Eye (tissue), 1 donor: ENCODE measurements around the gene SAMD7.

Experiments
- DNase-seq: peaks from one replicate; pipeline ENCODE4 v3.0.0-alpha.2; 2015

Gene SAMD7

DNA sequence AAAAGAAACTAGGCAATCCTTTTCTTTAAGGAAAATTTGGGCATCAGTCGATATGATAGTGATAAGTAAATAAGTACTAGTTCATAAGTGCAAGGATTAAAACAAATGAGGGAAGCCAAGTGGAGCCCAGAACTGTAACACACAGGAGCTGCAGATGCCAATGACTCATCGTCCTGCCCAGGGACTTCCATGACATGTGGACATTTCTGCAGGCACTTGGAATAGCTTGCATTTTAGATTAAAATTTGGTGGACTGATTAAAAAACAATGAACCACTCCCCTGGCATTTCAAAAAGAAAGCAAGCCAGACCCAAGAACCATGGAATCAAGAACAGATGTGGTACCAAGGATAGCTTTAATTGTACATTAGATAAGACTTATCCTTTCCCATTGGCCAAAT is 2.9 kb downstream of the SAMD7 start:
- DNase-seq, result no peak

DNA sequence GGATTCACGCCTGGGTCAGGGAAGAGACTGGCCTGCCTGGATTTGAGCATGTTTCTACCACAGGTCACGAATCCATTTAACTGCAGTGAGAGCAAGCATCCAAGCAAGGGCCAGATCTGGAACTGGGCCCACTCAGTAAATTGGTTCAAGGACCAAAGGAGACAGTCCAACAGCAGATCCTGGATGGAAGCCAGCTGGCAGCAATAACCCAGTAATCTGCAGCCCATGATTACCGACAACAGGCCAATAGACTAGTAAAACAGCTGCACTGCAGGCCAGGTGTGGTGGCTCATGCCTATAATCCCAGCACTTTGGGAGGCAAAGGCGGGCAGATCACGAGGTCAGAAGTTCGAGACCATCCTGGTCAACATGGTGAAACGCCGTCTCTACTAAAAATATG is 11.8 kb downstream of the SAMD7 start:
- peak; percentile 10 for DNase-seq

DNA sequence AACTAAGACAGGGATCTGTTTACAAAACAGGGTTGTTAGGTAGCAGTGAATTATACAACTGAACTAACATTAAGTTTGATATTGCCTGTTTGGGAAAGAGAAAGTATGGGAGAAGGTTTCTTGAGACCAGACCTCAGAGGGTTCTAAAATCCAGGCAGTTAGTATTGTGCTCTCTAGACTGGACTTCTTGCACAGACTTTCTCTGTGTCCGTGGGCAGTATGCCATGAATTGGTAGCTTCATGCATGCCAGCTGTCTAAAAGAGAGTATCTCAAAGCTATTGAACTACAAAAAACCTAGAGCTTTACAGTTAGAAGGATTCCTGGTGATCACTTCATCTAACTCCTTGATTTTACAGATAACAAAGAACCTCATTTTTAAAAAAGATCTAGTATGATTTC is 12.5 kb downstream of the SAMD7 start:
- DNase-seq, result no peak

DNA sequence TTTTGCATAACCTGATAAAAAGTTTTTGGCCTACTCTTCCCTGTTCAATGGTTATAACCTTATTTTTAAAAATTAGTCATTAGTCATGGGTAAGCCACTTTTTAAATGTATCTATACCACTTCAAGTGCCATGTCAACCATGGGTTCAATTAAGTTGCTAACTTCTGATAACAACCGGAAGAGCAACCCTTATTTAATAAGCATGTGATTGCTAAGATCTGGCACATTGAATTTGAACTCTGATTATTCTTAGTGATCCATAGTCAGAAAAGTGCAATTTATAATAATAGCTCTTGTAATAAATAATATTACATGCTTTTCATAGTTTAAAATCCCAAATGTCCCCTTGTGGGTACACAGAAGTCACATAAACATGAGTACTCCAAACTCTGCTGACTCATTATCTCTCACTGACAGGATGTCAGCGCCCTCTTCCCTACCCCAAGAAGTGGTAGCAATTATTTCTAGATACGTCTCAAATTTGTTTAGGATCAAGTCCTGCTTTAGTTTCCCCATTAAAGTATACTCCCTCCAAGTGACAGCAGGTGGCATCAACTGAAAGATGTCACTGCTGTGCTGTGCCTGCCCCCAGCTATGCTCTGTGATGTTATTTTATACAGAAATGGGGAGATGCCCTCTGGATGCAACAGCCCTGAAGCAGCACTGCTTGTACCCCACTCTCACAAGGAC is 18.6 kb downstream of the SAMD7 start:
- DNase-seq, result no peak

DNA sequence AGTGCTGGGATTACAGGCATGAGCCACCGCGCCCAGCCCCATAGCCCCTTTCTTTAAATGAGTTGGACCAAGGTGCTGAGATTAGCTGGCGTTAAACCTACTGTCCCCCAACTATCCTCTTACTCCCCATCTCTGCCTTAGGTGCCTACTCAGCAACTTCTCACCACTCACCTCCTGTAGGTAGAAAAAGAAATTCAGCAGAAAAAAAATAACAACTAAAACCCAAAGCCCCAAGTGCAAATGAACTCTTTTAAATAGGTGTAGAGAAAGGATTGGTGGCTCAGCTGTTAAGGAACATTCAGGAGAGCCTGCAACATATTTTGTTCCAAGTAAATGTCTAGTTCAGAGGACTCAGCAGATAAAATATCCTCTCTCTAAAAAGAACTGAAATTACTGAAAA is 19.5 kb downstream of the SAMD7 start:
- no peak for DNase-seq

DNA sequence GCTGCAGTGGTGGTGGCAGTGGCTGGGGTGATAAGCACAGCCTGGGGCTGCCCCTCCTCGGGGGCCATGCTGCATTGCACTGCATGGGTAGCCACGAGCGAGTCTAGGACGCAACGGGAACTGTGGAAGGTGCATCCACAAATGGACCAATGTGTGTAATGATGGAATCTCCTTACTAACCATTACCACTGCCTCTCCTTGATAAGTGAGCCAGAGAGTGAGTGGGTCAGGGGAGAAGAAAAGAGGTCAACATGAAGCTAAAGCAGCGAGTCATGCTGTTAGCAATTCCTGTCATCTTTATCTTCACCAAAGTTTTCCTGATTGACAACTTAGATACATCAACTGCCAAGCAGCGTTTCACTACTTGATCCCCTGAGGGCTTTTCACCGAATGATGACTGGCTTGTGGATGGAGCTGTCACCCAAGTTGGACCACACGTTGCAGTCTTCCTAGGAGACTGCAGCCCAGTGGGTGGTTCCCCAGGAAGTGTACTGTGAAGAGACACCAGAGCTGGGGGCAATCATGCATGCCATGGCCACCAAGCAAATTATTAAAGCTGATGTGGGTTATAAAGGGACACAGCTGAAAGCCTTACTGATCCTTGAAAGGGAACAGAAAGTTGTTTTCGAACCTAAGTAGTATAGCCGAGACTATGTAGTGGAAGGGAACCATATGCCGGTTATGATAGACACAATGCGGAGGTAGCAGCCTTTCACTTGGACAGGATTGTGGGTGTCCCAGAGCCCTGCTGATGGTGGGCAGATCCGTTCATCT is 20.6 kb downstream of the SAMD7 start:
- peak; percentile 3 for DNase-seq

DNA sequence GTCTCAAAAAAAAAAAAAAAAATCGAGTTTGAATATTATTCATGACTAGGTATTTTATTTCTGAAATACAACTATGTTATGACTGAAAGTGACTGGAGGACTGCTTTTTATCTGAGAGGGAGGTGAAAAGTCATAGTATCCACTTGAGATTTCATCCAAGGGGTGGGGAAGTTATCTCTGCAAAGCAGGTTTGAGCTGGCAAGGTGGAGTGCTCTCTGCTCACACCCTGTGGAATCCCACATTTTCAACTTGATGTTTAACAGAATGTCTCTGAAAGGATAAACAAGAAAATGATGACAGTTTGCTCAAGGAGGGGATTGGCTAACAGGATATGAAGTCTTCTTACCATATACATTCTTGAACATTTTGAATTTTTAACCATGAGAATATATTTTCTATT is 27.9 kb downstream of the SAMD7 start:
- no peak for DNase-seq

DNA sequence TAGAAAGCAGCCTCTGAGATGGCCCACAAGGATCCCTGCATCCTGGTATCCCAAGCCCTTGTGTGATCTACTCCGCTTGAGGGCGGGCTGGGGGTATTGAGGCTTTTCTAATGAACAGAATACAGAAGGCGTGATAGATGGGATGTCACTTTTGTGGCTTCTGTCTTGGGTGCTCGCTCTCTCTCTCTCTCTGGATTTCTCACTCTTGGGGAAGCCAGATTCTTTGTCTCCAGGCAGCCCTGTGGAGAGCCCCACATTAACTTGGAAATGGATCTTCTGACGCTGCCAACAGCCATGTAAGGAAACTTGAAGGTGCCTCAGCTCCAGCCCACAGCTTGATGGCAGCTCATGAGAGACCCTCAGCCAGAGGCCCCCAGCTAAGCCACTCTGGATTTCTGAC is 28.4 kb downstream of the SAMD7 start:
- no peak for DNase-seq

DNA sequence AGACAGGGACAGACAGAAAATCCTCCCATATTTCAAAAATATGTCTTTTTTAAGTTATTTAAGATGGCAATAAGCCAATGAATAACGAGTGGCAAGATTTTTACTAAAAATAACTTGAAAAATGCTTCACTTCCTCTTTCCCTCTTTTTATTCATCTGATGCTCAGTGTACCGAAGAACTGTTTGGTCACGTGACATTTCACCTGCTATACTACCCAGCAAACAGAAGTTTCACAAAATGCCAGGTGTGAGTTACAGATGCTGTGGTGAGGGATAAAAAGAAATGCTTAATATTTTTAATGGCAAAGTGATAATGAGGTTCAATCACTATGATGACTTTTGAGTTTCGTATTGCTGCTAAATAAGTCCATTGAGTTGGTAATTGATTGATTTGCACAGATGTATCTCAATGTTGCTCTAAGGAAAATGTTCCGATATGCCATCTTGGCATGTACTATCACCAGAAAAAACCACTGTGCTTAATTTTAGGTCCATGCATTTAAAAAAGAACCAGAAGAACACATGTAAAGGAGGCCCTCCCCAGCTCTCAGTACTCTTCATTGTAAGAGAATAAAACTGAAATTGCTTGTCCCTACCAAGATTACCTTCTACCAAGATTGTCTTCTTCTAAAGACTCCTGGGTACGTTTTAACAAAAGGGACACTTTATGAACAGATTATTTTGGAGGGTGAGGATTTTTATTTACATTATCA is 29.3 kb downstream of the SAMD7 start:
- no peak for DNase-seq

DNA sequence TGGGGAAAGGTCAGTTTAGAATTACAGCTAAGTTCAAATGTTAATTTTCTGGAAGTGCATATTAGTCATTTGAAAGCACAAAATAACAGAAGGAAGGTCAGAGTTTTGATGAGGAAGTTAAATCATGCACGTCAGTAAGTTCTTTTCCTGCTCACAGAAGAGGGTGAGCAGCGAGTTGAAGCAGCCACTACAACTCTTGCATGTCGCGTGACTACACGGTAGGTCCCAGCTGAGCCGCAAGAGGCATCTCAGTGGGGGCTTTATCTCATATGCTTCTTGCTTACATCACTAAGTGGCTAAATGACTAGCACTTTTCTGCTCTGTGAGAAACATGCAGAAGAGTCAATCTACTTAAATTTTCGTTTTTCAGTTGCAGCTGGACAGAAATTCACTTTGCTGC is 33.9 kb downstream of the SAMD7 start:
- no peak for DNase-seq

DNA sequence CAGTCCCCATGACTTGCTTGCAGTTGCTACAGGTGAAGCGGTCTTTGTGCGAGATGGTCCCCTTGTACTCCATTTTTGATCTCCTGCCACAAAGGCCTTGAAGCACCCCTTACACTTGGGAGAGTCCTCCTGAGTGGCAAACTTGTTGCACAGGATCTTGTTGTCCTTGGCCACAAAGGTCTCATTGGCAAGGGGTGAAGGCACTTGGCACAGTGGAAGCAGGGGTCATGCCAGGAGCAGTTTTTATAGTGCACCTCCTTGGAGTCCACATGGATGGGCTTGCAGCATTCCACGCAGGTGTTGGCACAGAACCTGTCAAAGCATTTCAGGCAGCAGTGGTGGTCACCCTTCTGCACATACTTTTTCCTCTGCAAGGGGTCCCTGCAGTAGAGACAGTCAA is 35.0 kb downstream of the SAMD7 start:
- no peak for DNase-seq

DNA sequence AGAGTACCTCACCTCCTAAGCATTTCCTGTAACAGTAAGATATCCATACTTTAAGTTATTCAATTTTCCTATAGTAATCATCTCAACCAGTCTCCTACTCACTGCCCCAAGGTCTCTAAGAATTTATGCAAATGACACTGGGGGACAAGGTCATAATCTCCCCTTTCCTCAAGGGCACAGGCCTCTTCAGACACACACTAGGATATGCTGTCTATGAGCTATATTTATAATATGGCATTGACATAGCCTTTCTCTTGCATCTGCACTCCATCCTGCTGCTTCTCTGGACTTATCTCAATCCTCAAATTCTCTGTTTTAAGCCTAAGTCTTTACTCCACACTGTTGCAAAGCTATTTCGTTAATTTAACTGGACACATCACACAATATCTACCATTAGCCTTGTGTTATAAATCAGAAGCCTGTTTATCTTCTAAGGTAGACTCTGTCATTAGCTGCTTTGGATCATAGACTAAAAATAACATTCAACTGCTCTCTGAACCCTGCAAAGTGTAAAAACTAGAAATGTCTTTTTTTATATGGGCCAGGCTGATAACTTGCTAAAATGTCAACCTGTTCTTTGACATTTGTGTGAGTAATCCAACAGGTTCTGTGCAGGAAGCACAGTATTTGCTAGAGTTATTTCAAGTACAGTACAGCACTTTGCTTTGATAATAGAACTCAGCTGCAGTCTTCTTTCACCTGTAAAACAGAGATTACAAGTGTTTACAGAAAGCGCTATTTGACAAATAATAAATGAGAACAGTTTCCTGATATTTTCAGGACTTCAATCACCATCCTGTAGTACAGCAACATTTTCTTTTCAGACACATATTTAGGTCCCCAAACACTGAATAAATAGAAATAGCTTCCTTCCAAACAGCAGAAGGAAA is 37.4 kb downstream of the SAMD7 start:
- no peak for DNase-seq

DNA sequence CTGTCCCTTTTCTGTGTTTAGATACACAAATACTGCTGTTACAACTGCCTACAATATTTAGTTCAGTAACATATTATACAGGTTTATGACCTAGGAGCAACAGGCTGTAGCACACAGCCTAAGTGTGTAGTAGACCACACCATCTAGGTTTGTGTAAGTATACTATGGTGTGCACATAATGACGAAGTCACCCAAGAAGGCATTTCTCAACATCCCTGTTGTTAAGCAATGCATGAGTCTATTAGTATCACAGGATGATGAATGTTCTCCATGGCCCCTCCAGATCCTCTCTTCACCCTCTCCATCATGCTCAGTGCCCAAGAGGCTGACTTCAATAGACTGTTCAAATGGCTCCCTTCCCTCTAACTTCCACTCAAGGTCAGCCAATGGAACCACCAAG is 40.7 kb downstream of the SAMD7 start:
- no peak for DNase-seq

DNA sequence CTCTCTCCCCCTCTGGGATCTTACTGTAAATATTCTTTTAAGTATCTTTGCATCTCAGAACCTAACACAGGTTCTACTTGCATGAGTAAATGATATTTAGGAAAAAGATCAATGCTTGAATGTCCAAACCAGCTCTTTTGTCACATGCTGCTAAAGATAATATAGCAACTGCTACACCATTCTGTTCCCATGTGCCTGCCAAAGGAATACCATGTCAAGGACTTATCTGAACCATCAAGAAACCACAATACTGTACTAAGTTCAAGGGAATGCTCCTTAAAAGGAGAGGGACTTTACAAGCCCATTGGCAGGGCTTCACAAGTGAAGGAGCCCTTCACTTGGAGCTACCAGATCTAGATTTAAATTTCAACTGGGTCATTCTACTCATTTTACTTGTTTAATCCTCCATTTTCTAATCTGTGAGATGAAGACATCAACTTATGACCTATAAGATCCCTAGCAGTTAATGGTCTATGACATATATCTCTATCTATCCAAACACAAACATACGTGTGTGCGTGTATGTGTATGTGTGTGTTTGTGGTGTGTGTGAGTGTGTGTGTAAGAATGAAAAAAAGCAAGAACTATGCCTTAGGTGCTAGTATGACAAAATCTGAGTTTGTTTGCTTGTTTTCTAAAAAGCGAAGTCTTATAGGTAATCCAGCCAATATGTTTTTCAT is 42.2 kb downstream of the SAMD7 start:
- no peak for DNase-seq

DNA sequence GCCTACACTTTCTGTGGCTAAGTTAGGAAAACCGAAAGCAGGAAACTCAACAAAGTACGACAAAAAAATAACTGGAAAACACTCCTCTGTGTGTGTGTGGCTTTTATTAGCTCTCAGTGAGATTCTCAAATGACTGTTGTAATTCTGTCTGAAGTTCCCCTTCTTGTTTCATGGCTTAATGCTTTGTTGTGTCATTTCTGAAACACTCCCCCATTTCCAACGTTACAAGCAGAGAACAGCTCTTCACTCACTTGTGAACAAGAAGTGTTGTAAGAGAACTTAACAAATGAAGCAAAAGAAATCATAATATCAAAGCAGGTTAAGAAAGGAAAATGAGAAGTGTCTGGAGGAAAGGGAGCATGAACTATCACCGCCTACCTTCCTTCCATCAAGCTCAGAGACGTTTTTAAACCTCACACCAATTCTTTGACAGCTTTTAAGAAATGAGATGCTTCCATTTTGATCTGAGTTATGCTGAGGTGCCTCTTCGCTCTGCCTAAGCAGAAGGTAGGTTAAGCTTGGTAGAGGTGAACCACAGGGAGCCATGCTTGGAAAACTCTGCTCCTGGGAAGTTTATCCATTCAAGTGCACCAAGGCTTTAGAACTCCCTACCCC is 42.9 kb downstream of the SAMD7 start:
- no peak for DNase-seq

DNA sequence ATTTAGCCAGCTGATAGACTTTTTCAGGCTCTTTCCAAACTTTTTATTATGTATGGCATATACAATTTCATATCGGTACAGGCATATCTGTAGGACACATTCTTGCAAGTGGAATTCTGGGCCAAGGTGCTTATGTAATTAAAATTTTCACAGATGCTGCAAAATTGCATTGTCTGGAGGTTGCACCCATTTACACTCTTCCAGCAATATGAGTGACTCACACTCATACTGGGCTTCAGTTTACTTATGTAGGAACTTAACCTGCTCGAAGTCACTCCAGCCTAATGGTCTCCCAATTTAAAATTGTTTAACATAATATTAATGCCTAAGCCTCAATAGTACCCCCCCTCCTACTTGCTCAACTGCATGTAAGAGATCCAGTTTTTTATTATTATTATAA is 44.0 kb downstream of the SAMD7 start:
- DNase-seq, result no peak

DNA sequence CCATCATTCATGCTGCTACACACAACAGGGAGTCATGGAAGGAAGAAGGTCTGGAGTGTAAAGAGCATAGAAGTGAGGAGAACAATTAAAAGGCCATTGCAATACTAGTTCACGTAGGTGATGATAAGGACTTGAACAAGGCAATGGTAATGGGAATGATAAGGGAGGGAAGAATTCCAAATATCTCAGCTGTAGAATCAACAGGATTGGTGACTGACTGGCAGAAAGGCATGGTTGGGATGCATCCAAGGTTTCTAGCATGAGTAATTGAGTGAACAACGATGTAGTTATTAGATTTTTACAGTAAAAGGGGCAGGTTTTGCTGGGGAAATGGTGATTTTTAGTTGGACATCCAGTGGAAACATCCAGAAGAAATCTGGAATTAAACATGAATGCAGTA is 52.8 kb downstream of the SAMD7 start:
- DNase-seq, result no peak

DNA sequence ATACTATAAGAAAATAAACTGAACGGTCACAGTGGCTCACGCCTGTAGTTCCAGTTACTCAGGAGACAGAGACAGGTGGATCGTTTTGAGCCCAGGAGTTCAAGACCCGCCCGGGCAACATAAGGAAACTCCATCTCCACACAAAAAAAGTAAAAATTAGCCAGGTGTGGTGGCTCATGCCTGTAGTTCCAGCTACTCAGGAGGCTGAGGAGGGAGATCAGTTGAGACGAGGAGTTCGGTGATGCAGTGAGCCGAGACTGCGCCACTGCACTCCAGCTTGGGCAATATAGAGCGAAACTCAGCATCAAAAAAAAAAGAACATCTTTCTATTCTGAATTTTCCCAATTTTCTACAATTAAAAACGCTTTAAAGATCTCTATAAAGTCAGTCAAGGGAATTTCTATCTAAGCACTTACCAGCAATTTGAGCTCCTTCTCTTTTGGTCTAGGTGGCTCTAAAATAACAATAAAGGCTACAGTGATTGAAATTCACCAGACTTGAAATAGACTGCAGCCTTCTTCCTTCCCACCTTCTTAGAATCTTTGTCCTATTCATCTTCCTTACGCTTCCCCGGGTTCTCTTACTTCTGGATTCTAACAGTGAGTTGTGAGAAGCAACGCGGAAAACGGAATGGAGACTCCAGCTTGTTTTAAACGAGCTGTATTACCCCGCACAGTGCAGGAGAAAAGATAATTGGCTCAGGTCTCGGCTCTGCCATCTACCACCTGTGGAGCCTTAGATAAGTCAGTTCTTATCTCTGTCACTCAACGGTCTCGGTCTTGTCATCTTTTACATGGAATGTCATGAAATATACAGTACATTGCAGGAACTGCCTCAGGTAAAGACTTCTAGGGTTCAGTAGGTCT is 54.4 kb downstream of the SAMD7 start:
- peak; percentile 2 for DNase-seq

DNA sequence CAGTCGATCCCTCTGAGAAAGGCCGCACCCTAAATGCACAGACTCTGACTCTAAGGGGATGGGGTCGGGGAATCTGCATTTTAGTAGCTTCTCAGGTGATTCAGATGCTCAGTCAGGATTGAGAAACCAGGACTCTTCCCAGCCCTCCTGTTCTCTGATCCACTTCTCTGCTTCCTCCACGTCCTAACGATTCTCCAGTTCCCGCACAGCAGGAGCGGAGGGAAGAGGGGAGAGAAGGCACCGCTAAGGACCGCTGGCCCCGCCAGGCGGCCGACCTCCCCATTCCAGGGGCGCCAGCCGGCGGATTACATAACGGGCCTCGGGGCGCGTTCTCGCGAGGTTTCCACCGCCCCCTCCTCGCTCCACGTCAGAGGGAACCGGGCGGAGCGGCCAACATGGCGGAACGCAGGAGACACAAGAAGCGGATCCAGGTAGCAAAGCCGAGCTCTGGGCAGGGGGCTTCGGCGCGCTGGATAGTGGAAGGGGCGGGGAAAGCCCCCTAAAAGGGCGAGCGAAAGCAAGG is 55.1 kb downstream of the SAMD7 start, which contains the start of gene SEC62:
SEC62 (plus strand) TSS at position 380 of the 523 bp plus-strand sequence; CDS start at position 396, 16 bp downstream.
- peak; percentile 99 for DNase-seq
